ENCODE data around the gene FAAH2.

DNA sequence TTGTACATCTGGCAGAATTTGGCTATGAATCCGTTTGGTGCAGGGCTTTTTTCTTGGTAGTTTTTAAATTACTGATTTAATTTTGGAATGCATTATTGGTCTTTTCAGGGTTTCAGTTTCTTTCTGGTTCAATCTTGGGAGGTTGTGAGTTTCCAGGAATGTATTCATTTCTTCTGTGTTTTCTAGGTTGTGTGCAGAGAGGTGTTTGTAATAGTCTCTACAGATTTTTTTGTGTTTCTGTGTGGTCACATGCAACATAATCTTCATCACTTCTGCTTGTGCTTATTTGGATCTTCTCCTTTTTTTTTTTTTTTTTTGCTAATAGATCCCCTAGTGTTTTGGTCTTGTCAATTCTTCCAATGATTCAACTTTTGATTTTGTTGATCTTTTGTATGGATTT is 77.6 kb downstream of the FAAH2 start:
- TF ChIP-seq, protein P1, sequence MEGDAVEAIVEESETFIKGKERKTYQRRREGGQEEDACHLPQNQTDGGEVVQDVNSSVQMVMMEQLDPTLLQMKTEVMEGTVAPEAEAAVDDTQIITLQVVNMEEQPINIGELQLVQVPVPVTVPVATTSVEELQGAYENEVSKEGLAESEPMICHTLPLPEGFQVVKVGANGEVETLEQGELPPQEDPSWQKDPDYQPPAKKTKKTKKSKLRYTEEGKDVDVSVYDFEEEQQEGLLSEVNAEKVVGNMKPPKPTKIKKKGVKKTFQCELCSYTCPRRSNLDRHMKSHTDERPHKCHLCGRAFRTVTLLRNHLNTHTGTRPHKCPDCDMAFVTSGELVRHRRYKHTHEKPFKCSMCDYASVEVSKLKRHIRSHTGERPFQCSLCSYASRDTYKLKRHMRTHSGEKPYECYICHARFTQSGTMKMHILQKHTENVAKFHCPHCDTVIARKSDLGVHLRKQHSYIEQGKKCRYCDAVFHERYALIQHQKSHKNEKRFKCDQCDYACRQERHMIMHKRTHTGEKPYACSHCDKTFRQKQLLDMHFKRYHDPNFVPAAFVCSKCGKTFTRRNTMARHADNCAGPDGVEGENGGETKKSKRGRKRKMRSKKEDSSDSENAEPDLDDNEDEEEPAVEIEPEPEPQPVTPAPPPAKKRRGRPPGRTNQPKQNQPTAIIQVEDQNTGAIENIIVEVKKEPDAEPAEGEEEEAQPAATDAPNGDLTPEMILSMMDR (IDR thresholded peaks at IDR 0.05), result no peak
- TF ChIP-seq POLR2A (IDR thresholded peaks at IDR 0.05), result no peak
